DMS114 treated with DMSO at 0.1 percent for 48 hours (cell line): ENCODE results near the gene HSPB6.
A peak's percentile ranks its signal among the peaks of the same experiment; 100 is the strongest.

Source experiments
- DNase-seq: peaks from one replicate; lab custom pipeline; 2025; ENCODE audit not compliant: unreplicated experiment; lab: John Stamatoyannopoulos, UW

HSPB6 gene

DNA sequence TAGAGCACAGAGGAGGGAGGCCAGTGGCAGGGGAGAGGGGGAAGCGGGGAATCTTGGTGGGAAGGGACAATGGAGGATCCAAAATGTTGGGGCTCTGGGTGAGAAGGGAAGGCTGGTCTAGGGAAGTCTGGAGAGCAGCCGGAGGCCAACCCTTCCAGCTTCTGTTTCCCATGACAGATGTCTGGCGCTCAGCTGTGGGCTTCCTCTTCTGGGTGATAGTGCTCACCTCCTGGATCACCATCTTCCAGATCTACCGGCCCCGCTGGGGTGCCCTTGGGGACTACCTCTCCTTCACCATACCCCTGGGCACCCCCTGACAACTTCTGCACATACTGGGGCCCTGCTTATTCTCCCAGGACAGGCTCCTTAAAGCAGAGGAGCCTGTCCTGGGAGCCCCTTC is 10.3 kb downstream of the HSPB6 start:
- no peak for DNase-seq

- no peak for DNase-seq
Measured at GRCh38 chr19:35746087-35746462, 10.8 kb downstream of the HSPB6 start.

DNA sequence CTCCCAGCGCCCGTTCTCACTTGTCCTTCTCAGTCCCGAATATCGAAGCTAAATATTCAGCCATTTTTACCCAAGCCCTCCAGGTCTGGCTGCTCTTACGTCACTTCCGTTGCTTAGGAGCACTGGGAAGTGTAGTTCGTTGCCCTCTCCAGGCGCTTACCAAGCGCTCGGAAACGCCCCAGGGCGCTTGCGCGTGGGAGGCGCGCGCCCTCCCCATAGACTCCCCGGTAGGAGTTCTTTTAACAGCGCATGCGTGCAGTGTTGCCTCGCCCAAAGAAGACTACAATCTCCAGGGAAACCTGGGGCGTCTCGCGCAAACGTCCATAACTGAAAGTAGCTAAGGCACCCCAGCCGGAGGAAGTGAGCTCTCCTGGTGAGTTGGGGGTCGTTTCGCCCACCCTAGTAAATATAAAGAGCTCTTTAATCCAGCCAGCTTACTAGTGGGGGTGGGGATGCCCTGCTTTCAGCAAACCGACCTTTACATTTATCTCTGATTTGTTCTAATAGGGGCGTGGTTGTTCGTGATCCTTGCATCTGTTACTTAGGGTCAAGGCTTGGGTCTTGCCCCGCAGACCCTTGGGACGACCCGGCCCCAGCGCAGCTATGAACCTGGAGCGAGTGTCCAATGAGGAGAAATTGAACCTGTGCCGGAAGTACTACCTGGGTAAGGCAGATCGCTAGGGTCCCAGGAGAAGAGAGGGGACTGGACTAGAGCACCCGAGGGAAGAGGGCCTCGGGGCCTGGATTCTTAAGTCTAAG is 11.3 kb downstream of the HSPB6 start, which contains the start of the genes PSENEN and U2AF1L4:
Gene PSENEN (plus strand): TSS at position 324 of the 759 bp plus-strand sequence. CDS start 280 bp downstream, at position 604.
Gene U2AF1L4 (minus strand): TSS at position 91 of the 759 bp plus-strand sequence. CDS start 27 bp downstream, at position 64.
- peak; percentile 98 for DNase-seq

GRCh38 chr19:35744430-35745327 is 12.2 kb downstream of the HSPB6 start:
- peak; percentile 97 for DNase-seq

DNA sequence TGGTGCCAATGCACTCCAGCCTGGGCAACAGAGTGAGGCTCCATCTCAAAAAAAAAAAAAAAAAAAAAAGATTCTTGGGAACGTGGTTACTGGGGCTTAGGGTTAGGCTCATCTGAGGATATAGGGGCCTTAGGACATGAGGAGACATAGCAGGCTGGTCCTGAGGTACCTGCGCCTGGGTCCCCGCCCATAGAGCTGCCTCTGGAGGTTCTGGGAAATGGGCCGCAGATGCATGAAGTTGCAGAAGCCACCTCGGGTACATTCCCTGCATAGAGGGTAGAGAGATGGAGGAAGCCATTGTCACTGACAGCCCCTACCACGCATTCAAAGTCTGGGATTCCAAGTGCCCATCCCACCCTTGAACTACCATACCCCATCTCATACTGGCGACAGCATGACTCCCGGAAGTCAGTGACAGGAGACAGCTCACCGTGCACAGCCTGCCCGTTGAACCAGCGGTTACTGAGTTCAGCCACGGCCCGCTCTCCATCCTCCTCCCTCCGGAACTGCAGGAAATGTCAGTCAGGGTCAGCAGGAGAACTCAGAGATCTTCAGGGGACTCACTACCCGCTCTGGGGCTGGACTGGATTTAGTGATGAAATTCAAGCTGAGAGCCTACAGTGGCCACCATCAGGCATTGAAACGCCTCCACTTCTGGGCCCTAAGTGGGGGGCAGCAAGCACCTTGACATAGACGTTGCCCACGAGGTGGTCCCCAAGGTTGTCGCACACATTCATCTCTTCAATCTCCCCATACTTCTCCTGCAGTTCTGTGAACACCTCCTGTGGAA is 13.0 kb downstream of the HSPB6 start:
- DNase-seq: no peak

DNA sequence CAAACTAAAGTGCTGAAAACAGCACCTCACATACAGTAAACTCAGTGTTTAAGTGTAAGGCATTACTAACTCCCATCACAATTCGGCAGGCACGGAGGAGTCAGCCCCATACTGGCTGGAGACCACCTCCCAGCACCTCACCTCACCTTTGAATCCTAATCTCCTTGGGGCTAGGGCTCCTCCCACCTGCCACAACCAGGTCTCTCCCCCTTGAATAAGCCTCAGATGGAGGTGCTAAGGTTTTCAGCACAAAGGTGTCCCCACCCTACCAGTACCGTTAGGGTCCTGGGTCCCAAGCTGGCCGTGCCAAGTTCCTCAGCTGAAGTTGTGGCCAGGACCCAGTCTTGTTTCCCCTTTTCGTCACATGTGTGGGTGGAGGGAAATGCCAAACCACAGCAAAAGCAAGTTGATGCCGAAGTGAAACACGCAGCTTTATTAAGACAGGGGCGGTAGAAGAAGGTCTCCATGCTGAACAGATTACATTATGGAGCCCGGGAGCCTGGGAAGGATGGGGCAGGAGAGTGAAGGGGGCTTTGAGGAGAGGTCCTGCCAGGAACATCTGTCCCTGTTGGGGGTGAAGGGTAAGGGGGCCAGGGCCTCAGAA is 14.6 kb downstream of the HSPB6 start, which contains the start of gene IGFLR1:
Gene IGFLR1 (minus strand): TSS at position 332 of the 604 bp plus-strand sequence. CDS start 1,272 bp downstream, outside the sequence.
- no peak for DNase-seq

GRCh38 chr19:35741203-35741515 is 15.7 kb downstream of the HSPB6 start:
- DNase-seq: no peak

- DNase-seq: peak; percentile 98
Measured at GRCh38 chr19:35740423-35741202, 16.2 kb downstream of the HSPB6 start.

- no peak for DNase-seq
Measured at GRCh38 chr19:35740108-35740422, 16.8 kb downstream of the HSPB6 start.

DNA sequence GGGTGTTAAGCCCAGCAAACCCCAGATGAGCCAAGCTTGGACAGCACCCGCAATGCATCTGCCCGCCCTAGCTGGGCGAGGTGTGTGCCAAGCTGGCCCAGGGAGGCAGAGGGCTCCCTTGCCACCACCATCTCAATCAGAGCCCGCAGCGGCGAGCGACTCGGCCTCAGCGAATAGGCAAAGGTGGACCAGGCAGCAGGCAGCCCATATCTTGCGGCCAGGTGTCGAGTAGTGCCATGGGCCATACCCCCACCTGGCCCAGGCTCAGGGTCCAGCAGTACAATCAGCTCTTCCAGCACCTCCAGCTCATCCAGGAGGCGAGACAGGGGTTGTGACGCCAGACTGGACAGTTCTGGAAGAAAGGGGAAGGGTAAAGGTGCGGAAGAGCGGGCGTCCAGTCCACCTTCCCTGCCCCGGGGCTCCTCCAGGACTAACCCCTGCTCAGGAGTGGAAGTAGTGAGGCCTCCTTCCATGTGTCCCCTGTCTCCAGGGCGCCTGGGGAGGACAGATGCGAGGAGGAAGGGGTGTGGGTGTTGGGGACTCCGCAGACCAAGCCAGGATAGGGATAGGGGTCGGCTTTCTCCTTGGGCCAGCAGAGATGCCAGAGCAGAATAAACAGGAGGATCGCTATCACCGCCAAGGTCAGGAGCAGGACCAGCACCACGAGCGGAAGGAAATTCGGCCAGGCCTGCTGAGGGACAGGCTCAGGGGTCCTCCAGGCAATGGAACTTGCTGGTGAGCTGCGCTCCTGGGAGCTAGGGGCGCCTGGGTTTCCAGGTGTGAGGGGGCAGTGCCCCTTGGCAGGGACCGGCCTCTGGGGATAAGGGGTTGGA is 17.3 kb downstream of the HSPB6 start:
- no peak for DNase-seq

DNA sequence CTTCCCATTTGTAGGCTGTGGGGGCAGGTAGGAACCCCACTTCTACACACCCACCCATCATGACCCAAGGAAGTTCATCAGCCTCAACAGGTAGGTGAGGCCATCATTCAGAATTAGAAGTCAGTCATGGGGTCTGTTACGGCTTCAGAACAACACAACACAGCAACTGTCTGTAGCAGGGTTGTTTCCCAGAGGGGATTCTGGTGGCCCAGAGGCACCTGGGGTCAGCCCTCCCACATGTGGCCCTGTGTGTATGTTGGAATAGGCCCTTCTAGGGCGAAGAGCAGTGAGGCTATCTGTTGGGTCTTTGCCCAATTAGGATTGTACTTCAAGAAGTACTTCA is 18.0 kb downstream of the HSPB6 start:
- DNase-seq: no peak

GRCh38 chr19:35738021-35738886 is 18.6 kb downstream of the HSPB6 start:
- no peak for DNase-seq

- DNase-seq: no peak
Measured at GRCh38 chr19:35736913-35737886, 19.6 kb downstream of the HSPB6 start.

DNA sequence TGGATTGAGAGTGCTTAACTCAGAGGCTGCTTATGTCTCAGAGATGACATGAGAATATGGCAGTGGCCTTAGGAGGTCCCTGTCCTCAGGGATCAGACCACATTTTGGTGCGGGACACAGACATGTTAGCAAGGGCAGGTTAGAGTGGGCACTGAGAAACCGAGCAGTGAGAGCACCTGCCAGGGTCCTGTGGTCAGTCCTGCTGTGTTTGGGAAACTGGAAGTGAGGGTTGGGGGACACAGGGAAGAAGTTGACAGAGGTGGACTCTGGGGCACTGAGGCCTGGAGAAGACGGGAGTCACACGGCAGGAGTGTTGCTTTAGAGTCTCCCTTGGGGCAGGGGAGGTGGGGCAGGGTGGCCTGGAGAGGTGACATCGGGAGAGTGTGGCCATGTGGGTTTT is 21.9 kb downstream of the HSPB6 start:
- DNase-seq: no peak

GRCh38 chr19:35734273-35734672 is 22.6 kb downstream of the HSPB6 start:
- no peak for DNase-seq

GRCh38 chr19:35733180-35734125 is 23.4 kb downstream of the HSPB6 start:
- no peak for DNase-seq
